Measurements from ENCODE around the gene GUCA1A.

- no peak for TF ChIP-seq GATA2 (IDR thresholded peaks at IDR 0.05; ENCODE audit: low read depth, low read length)
- no peak for TF ChIP-seq GATA3 (IDR thresholded peaks at IDR 0.05; ENCODE audit: low read depth, low read length)
Observed at GRCh38 chr6:42225029-42225339, 51.8 kb downstream of the GUCA1A start.
